Measurements from ENCODE around the gene OPRM1.

The OPRM1 gene

GRCh38 chr6:154252678-154253077 lies 213.6 kb downstream of the OPRM1 start:
- Histone ChIP-seq H4K20me1 (ENCODE audit: insufficient read depth, low read length) (no peaks in the 10 kb centered on the region), H3K27me3 (ENCODE audit: low read depth, low read length) (peaks cover 31% of the 10 kb centered on the region), H3K4me1 (ENCODE audit: low read length) (peaks cover 21% of the 10 kb centered on the region), H3K9me3 (ENCODE audit: insufficient read depth, low read length) (no peaks in the 10 kb centered on the region), H3K9ac (ENCODE audit: low read length) (no peak overlapping the region), H2AFZ (ENCODE audit: low read depth, low read length) (no peak overlapping the region), H3K4me2 (ENCODE audit: low read length) (no peak overlapping the region), H3K36me3 (replicated peaks; ENCODE audit: low read depth, low read length) (no peaks in the 10 kb centered on the region), H3K27ac (ENCODE audit: low read length) (no peak overlapping the region), H3K79me2 (ENCODE audit: low read length) (no peaks in the 10 kb centered on the region), H3K4me3 (ENCODE audit: low read length) (no peak overlapping the region)
- TF ChIP-seq CTCF (IDR thresholded peaks at IDR 0.05; ENCODE audit: low read depth, low read length) (no peak), EZH2phosphoT487 (IDR thresholded peaks at IDR 0.05; ENCODE audit: low read depth) (no peak)

- Histone ChIP-seq H2AFZ (ENCODE audit: low read depth, low read length) (no peak overlapping the region), H3K9me3 (ENCODE audit: insufficient read depth, low read length) (no peaks in the 10 kb centered on the region), H3K27me3 (ENCODE audit: low read depth, low read length) (peaks cover 6% of the 10 kb centered on the region; the same call in 1 of the 2 replicates), H3K4me1 (ENCODE audit: low read length) (no peaks in the 10 kb centered on the region), H3K9ac (ENCODE audit: low read length) (no peak overlapping the region), H3K4me3 (ENCODE audit: low read length) (no peak overlapping the region), H3K36me3 (replicated peaks; ENCODE audit: low read depth, low read length) (no peaks in the 10 kb centered on the region), H3K79me2 (ENCODE audit: low read length) (no peaks in the 10 kb centered on the region), H4K20me1 (ENCODE audit: insufficient read depth, low read length) (no peaks in the 10 kb centered on the region), H3K27ac (ENCODE audit: low read length) (no peak overlapping the region), H3K4me2 (ENCODE audit: low read length) (no peak overlapping the region)
- TF ChIP-seq CTCF (IDR thresholded peaks at IDR 0.05; ENCODE audit: low read depth, low read length): no peak
- no peak for TF ChIP-seq EZH2phosphoT487 (IDR thresholded peaks at IDR 0.05; ENCODE audit: low read depth)
Measured at GRCh38 chr6:154257067-154257466, 218.0 kb downstream of the OPRM1 start.

GRCh38 chr6:154258064-154258757 lies 219.2 kb downstream of the OPRM1 start:
- H3K27ac ChIP-seq (ENCODE audit: low read length): no peak overlapping the region
- no peaks in the 10 kb centered on the region for H4K20me1 ChIP-seq (ENCODE audit: insufficient read depth, low read length)
- H3K79me2 ChIP-seq (ENCODE audit: low read length): no peaks in the 10 kb centered on the region
- no peaks in the 10 kb centered on the region for H3K4me1 ChIP-seq (ENCODE audit: low read length)
- H3K4me3 ChIP-seq (ENCODE audit: low read length): no peak overlapping the region
- no peaks in the 10 kb centered on the region for H3K9me3 ChIP-seq (ENCODE audit: insufficient read depth, low read length)
- no peak overlapping the region for H3K4me2 ChIP-seq (ENCODE audit: low read length)
- H3K9ac ChIP-seq (ENCODE audit: low read length): no peak overlapping the region
- 0 out of 2 replicates have a peak, but pooled peaks cover 5% of the 10 kb centered on the region for H3K27me3 ChIP-seq (ENCODE audit: low read depth, low read length)
- no peak overlapping the region for H2AFZ ChIP-seq (ENCODE audit: low read depth, low read length)
- H3K36me3 ChIP-seq (replicated peaks; ENCODE audit: low read depth, low read length): no peaks in the 10 kb centered on the region
- no peak for TF ChIP-seq CTCF (IDR thresholded peaks at IDR 0.05; ENCODE audit: low read depth, low read length)
- TF ChIP-seq EZH2phosphoT487 (IDR thresholded peaks at IDR 0.05; ENCODE audit: low read depth): no peak

- Histone ChIP-seq H4K20me1 (ENCODE audit: insufficient read depth, low read length) (no peaks in the 10 kb centered on the region), H3K4me1 (ENCODE audit: low read length) (no peaks in the 10 kb centered on the region), H3K79me2 (ENCODE audit: low read length) (no peaks in the 10 kb centered on the region), H3K27me3 (ENCODE audit: low read depth, low read length) (no peaks in the 10 kb centered on the region), H3K4me2 (ENCODE audit: low read length) (no peak overlapping the region), H3K36me3 (replicated peaks; ENCODE audit: low read depth, low read length) (no peaks in the 10 kb centered on the region), H3K9ac (ENCODE audit: low read length) (no peak overlapping the region), H2AFZ (ENCODE audit: low read depth, low read length) (no peak overlapping the region), H3K4me3 (ENCODE audit: low read length) (no peak overlapping the region), H3K27ac (ENCODE audit: low read length) (no peak overlapping the region), H3K9me3 (ENCODE audit: insufficient read depth, low read length) (no peaks in the 10 kb centered on the region)
- TF ChIP-seq EZH2phosphoT487 (IDR thresholded peaks at IDR 0.05; ENCODE audit: low read depth) (no peak), CTCF (IDR thresholded peaks at IDR 0.05; ENCODE audit: low read depth, low read length) (no peak)
Measured at GRCh38 chr6:154261688-154262397, 222.8 kb downstream of the OPRM1 start.

All from OCI-LY3 (cell line).